ENCODE results near the gene LCN1. TPM values are rescaled to one million over a fixed set of nuclear protein-coding genes. Genes with fewer than 3 reads are reported as not detected.

LCN1 gene
- total and polyA plus RNA-seq, 4 donors: not detected

GRCh38 chr9:135488527-135488926, 32.7 kb upstream of the LCN1 start:
- no peak for DNase-seq (ENCODE audit: low spot score)
- TF ChIP-seq GABPA (IDR thresholded peaks at IDR 0.05 in 1 of 2, conservative IDR thresholded peaks at IDR 0.05 in 1 of 2): no peak
- no peak for TF ChIP-seq REST (IDR thresholded peaks at IDR 0.05)
- no peak for TF ChIP-seq RAD21 (IDR thresholded peaks at IDR 0.05)
- no peak for TF ChIP-seq EGR1 (IDR thresholded peaks at IDR 0.05; ENCODE audit: low read depth in 2 of 2)
- TF ChIP-seq JUND (IDR thresholded peaks at IDR 0.05): no peak
- TF ChIP-seq ATF3 (IDR thresholded peaks at IDR 0.05): no peak
- no peak for TF ChIP-seq FOXA2 (IDR thresholded peaks at IDR 0.05)
- no peak for TF ChIP-seq HNF4A (conservative IDR thresholded peaks at IDR 0.05)
- no peak for TF ChIP-seq NR2F2 (IDR thresholded peaks at IDR 0.05)
- TF ChIP-seq RXRA (IDR thresholded peaks at IDR 0.05): no peak
- TF ChIP-seq, protein P1, sequence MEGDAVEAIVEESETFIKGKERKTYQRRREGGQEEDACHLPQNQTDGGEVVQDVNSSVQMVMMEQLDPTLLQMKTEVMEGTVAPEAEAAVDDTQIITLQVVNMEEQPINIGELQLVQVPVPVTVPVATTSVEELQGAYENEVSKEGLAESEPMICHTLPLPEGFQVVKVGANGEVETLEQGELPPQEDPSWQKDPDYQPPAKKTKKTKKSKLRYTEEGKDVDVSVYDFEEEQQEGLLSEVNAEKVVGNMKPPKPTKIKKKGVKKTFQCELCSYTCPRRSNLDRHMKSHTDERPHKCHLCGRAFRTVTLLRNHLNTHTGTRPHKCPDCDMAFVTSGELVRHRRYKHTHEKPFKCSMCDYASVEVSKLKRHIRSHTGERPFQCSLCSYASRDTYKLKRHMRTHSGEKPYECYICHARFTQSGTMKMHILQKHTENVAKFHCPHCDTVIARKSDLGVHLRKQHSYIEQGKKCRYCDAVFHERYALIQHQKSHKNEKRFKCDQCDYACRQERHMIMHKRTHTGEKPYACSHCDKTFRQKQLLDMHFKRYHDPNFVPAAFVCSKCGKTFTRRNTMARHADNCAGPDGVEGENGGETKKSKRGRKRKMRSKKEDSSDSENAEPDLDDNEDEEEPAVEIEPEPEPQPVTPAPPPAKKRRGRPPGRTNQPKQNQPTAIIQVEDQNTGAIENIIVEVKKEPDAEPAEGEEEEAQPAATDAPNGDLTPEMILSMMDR (IDR thresholded peaks at IDR 0.05; ENCODE audit: low read depth, low read length, missing input control): no peak
- TF ChIP-seq, protein P2, sequence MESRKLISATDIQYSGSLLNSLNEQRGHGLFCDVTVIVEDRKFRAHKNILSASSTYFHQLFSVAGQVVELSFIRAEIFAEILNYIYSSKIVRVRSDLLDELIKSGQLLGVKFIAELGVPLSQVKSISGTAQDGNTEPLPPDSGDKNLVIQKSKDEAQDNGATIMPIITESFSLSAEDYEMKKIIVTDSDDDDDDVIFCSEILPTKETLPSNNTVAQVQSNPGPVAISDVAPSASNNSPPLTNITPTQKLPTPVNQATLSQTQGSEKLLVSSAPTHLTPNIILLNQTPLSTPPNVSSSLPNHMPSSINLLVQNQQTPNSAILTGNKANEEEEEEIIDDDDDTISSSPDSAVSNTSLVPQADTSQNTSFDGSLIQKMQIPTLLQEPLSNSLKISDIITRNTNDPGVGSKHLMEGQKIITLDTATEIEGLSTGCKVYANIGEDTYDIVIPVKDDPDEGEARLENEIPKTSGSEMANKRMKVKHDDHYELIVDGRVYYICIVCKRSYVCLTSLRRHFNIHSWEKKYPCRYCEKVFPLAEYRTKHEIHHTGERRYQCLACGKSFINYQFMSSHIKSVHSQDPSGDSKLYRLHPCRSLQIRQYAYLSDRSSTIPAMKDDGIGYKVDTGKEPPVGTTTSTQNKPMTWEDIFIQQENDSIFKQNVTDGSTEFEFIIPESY (IDR thresholded peaks at IDR 0.05): no peak
- no peak for TF ChIP-seq HNF4G (IDR thresholded peaks at IDR 0.05)
- Histone ChIP-seq H3K4me1 (ENCODE audit: control insufficient read depth in 4 of 4, insufficient read depth in 4 of 4, low read length in 3 of 4) (peaks cover 2 to 41% (median 29%) of the 10 kb centered on the region in 4 donors), H3K4me3 (ENCODE audit: low read depth in 1 of 3, low read length in 3 of 3) (no peak overlapping the region), H3K36me3 (ENCODE audit: control insufficient read depth in 4 of 4, insufficient read depth in 3 of 4, low read depth in 1 of 4, low read length in 3 of 4) (peaks cover 2 to 29% (median 9%) of the 10 kb centered on the region in 4 donors), H3K27me3 (ENCODE audit: control insufficient read depth in 4 of 4, insufficient read depth in 4 of 4, low read length in 3 of 4) (no peaks in the 10 kb centered on the region), H3K9me3 (ENCODE audit: control insufficient read depth in 4 of 4, low read length in 3 of 4) (no peaks in the 10 kb centered on the region), H3K9ac (ENCODE audit: low read depth in 1 of 2, low read length in 2 of 2) (no peak overlapping the region), H3K27ac (ENCODE audit: low read depth in 1 of 2, low read length in 2 of 2) (peak overlapping the region in 1 of 2 donors; percentile 91)
- 94% methylated on average over 17 of the region's 17 CpGs for WGBS

DNA sequence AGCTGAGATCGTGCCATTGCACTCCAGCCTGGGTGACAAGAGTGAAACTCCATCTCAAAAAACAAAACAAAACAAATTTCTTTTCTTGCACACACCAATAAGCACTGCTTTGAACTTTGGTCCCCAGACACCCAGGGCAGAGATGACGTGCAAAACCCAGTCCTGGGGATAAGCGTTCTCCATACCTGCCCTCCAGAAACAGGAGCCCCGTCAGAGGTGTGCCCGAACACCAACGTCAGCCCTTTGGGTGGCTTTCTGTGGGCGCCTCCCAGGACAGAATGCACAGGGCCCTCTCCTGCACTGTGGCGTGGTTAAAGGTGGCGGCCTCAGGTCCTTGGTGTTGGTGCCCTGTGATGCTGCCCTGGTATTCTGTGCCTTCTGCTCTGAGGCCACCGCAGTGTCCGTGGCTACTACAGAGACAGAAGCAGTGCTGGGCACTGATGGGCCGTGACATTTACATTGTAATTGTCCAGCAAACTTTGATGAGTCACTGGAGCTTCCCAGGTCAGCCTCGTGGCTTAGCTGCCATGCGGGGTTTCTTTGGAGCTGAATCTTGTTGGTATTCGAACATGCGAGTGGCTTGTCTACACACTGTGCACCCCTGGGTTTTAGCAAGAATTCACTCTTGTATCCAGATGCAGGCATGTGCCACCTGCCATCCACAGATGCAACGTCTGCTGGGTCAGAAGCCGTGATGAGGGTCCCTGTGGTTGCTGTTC, 31.9 kb upstream of the LCN1 start:
- 71% methylated on average over 18 of the region's 18 CpGs for WGBS
- Histone ChIP-seq H3K4me3 (ENCODE audit: low read depth in 1 of 3, low read length in 3 of 3) (peak overlapping the region in 1 of 3 donors; percentile 18), H3K27me3 (ENCODE audit: control insufficient read depth in 4 of 4, insufficient read depth in 4 of 4, low read length in 3 of 4) (no peaks in the 10 kb centered on the region), H3K9me3 (ENCODE audit: control insufficient read depth in 4 of 4, low read length in 3 of 4) (no peaks in the 10 kb centered on the region), H3K9ac (ENCODE audit: low read depth in 1 of 2, low read length in 2 of 2) (no peak overlapping the region), H3K4me1 (ENCODE audit: control insufficient read depth in 4 of 4, insufficient read depth in 4 of 4, low read length in 3 of 4) (peaks cover 2 to 41% (median 29%) of the 10 kb centered on the region in 4 donors), H3K27ac (ENCODE audit: low read depth in 1 of 2, low read length in 2 of 2) (peak overlapping the region; percentile 78 to 91), H3K36me3 (ENCODE audit: control insufficient read depth in 4 of 4, insufficient read depth in 3 of 4, low read depth in 1 of 4, low read length in 3 of 4) (peaks cover 2 to 21% (median 9%) of the 10 kb centered on the region in 4 donors)
- DNase-seq (ENCODE audit: low spot score): no peak
- TF ChIP-seq HNF4A (conservative IDR thresholded peaks at IDR 0.05) (peak; percentile 55 to 69), SP1 (IDR thresholded peaks at IDR 0.05) (peak; percentile 56), NR2F2 (IDR thresholded peaks at IDR 0.05) (no peak)
